Panc1 (cell line): Measurements from ENCODE around the gene PDE8B.

Source experiments
- CTCF ChIP-seq: fragments of 450-650 bp; IDR thresholded peaks from 2 replicates; pipeline ENCODE4 v1.5.1; 2017; ENCODE audit warnings: mild to moderate bottlenecking
- POLR2AphosphoS5 ChIP-seq: IDR thresholded peaks from 2 replicates; pipeline ENCODE4 v1.6.1; 2012; ENCODE audit warnings: mild to moderate bottlenecking, low read depth, low read length, moderate library complexity
- REST ChIP-seq, 2 experiments: IDR thresholded peaks; 2 replicates each; pipeline ENCODE4 v1.6.1; 2011 to 2012; ENCODE audit warnings: low read depth in 2 of 2, control low read depth in 1 of 2, low read length in 1 of 2, mild to moderate bottlenecking in 1 of 2, moderate library complexity in 1 of 2; ENCODE audit not compliant: insufficient read depth in 1 of 2

- TF ChIP-seq REST (IDR thresholded peaks at IDR 0.05; ENCODE audit: insufficient read depth in 1 of 2, low read depth in 2 of 2, low read length in 1 of 2) (no peak), CTCF (no peak), POLR2AphosphoS5 (no peak)
These were observed 148.8 kb downstream of the PDE8B start for GRCh38 chr5:77359231-77359630.
